ENCODE data around the gene WDR90. TPM values are rescaled to one million over a fixed set of nuclear protein-coding genes. Genes with fewer than 3 reads are reported as not detected.

The WDR90 gene
- total RNA-seq, 1 experiment from 2014 or later, result 147 TPM

DNA sequence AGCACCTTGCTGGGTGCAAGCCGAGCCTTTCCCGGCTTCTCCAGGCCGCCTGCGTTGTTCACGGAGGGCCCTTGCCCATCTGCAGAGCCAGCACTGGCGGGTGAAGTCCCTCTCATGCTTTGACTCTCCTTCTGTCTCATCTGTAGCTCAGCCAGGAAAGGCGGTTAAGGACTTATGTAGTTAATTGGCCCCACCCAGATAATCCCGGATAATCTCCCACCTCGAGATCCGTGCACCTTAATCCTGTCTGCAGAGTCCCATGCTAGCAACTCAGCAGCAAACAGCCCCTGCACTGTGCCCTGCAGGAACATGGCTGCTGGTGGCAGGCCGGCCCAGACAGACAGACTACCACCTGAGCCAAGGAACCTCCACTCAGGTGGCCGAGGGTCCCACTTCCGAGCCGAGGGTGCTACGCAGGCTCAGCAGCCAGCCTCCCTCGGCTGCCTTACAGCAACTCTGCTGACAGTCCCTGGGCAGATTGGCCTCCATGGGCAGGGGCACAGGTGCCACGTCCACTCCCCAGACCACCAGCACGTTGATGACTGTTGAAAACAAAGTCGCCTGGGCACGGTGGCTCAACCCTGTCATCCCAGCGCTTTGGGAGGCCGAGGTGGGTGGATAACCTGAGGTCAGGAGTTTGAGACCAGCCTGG is 42.4 kb upstream of the WDR90 start:
- TF ChIP-seq EZH2 (IDR thresholded peaks at IDR 0.05; ENCODE audit: borderline replicate concordance, low read depth, low read length, poor library complexity, severe bottlenecking), result no peak
- TF ChIP-seq, protein P1, sequence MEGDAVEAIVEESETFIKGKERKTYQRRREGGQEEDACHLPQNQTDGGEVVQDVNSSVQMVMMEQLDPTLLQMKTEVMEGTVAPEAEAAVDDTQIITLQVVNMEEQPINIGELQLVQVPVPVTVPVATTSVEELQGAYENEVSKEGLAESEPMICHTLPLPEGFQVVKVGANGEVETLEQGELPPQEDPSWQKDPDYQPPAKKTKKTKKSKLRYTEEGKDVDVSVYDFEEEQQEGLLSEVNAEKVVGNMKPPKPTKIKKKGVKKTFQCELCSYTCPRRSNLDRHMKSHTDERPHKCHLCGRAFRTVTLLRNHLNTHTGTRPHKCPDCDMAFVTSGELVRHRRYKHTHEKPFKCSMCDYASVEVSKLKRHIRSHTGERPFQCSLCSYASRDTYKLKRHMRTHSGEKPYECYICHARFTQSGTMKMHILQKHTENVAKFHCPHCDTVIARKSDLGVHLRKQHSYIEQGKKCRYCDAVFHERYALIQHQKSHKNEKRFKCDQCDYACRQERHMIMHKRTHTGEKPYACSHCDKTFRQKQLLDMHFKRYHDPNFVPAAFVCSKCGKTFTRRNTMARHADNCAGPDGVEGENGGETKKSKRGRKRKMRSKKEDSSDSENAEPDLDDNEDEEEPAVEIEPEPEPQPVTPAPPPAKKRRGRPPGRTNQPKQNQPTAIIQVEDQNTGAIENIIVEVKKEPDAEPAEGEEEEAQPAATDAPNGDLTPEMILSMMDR (conservative IDR thresholded peaks at IDR 0.05; ENCODE audit: low read depth, low read length), result no peak
- CTCF ChIA-PET, result interaction anchor here (0.6 kb wide), 2 partner anchors 9 to 54 kb away, joined by 5 to 6 read pairs; no protein-coding TSS in a partner anchor
- Histone ChIP-seq H3K4me1 (ENCODE audit: insufficient read depth, low read length, poor library complexity, severe bottlenecking) (no peaks in the 10 kb centered on the region), H3K4me3 (ENCODE audit: low read depth, low read length, poor library complexity, severe bottlenecking) (no peak overlapping the region), H3K9me3 (ENCODE audit: low read depth, low read length, poor library complexity, severe bottlenecking) (no peaks in the 10 kb centered on the region), H3K27ac (ENCODE audit: low read depth, low read length, poor library complexity, severe bottlenecking) (no peak overlapping the region), H3K36me3 (ENCODE audit: insufficient read depth, low read length, poor library complexity, severe bottlenecking) (no peaks in the 10 kb centered on the region), H3K27me3 (replicated peaks; ENCODE audit: insufficient read depth, low read depth, low read length, poor library complexity) (no peaks in the 10 kb centered on the region)
- intact Hi-C loops (cut with micrococcal nuclease; ENCODE audit: unreplicated experiment), result no loop called here
- no peak for DNase-seq (ENCODE audit: low spot score)
- POLR2A ChIA-PET (ENCODE audit: low non-redundant PET), result no interaction called here
- BruUV-seq (replicated peaks), result no TSS peak

DNA sequence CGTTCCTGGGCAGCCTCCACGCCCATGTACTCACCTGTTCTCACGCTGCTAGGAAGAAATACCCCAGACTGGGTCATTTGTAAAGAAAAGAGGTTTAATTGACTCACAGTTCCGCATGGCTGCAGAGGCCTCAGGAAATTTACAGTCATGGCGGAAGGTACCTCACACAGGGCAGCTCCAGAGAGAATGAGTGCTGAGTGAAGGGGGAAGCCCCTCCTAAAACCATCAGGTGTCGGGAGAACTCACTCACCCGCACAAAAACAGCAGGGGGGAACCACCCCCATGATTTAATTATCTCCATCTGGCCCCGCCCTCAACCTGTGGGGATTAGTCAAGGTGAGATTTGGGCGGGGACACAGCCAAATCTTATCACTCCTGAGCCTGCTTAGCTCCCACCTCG is 41.1 kb upstream of the WDR90 start:
- CTCF ChIA-PET, result no interaction called here
- Histone ChIP-seq H3K4me3 (ENCODE audit: low read depth, low read length, poor library complexity, severe bottlenecking) (no peak overlapping the region), H3K27me3 (replicated peaks; ENCODE audit: insufficient read depth, low read depth, low read length, poor library complexity) (no peaks in the 10 kb centered on the region), H3K36me3 (ENCODE audit: insufficient read depth, low read length, poor library complexity, severe bottlenecking) (no peaks in the 10 kb centered on the region), H3K9me3 (ENCODE audit: low read depth, low read length, poor library complexity, severe bottlenecking) (no peaks in the 10 kb centered on the region), H3K27ac (ENCODE audit: low read depth, low read length, poor library complexity, severe bottlenecking) (no peak overlapping the region), H3K4me1 (ENCODE audit: insufficient read depth, low read length, poor library complexity, severe bottlenecking) (no peaks in the 10 kb centered on the region)
- TF ChIP-seq EZH2 (IDR thresholded peaks at IDR 0.05; ENCODE audit: borderline replicate concordance, low read depth, low read length, poor library complexity, severe bottlenecking), result no peak
- TF ChIP-seq, protein P1 (conservative IDR thresholded peaks at IDR 0.05; ENCODE audit: low read depth, low read length), result no peak
- intact Hi-C loops (cut with micrococcal nuclease; ENCODE audit: unreplicated experiment), result no loop called here
- DNase-seq (ENCODE audit: low spot score), result no peak
- BruUV-seq (replicated peaks), result no TSS peak
- POLR2A ChIA-PET (ENCODE audit: low non-redundant PET), result no interaction called here

DNA sequence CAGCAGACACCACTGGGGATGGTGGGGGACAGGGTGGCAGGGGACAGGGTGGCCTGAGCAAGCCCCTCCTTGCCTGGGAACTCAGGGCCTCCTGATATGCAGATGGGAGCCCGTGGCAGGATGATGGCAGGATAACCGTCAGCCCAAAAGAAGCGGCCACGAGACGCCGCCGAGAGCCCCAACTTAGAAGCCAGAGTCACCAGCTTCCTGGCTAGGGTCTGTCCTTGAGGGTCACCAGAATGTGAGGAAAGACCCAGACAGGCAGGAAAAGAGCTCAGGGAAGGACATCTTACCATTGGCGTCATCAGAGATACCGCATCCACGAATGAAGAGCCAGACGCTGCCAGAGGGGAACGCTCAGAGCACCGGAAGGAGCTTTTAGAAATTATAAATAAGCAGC is 39.8 kb upstream of the WDR90 start:
- no peak overlapping the region for H3K4me3 ChIP-seq (ENCODE audit: low read depth, low read length, poor library complexity, severe bottlenecking)
- CTCF ChIA-PET, result interaction anchor here (0.6 kb wide), 1 partner anchor 30 kb away, joined by 4 read pairs; no protein-coding TSS in a partner anchor
- H3K36me3 ChIP-seq (ENCODE audit: insufficient read depth, low read length, poor library complexity, severe bottlenecking), result no peaks in the 10 kb centered on the region
- no peak for DNase-seq (ENCODE audit: low spot score)
- no TSS peak for BruUV-seq (replicated peaks)
- no peaks in the 10 kb centered on the region for H3K4me1 ChIP-seq (ENCODE audit: insufficient read depth, low read length, poor library complexity, severe bottlenecking)
- intact Hi-C loops (cut with micrococcal nuclease; ENCODE audit: unreplicated experiment), result no loop called here
- no peak overlapping the region for H3K27ac ChIP-seq (ENCODE audit: low read depth, low read length, poor library complexity, severe bottlenecking)
- H3K27me3 ChIP-seq (replicated peaks; ENCODE audit: insufficient read depth, low read depth, low read length, poor library complexity), result no peaks in the 10 kb centered on the region
- TF ChIP-seq, protein P1 (conservative IDR thresholded peaks at IDR 0.05; ENCODE audit: low read depth, low read length), result no peak
- no peak for TF ChIP-seq EZH2 (IDR thresholded peaks at IDR 0.05; ENCODE audit: borderline replicate concordance, low read depth, low read length, poor library complexity, severe bottlenecking)
- no peaks in the 10 kb centered on the region for H3K9me3 ChIP-seq (ENCODE audit: low read depth, low read length, poor library complexity, severe bottlenecking)
- POLR2A ChIA-PET (ENCODE audit: low non-redundant PET), result no interaction called here
